PC-3 (cell line): ENCODE results near the gene MICALL2. TPM values are rescaled to one million over a fixed set of nuclear protein-coding genes. Genes with fewer than 3 reads are reported as not detected.

Experiments used
- ATAC-seq: fragments of 200-7000 bp; cut with Tn5 transposase; 2 replicates; pipeline ENCODE4 v1.9.1; 2020; ENCODE audit warnings: mild to moderate bottlenecking, moderate library complexity
- BruUV-seq: library from RNA; stranded (reverse); fragments of 400-500 nt; replicated peaks from 2 replicates; lab custom pipeline; 2021; lab: Mats Ljungman, UMichigan
- CTCF ChIA-PET: fragments of 300-600 bp; sonication (Branson Sonifier 250); formaldehyde crosslinking; loops from one replicate; lab custom pipeline; 2022; ENCODE audit warnings: antibody characterized with exemption; lab: Charles Lee
- POLR2A ChIA-PET: fragments of 300-600 bp; sonication (Branson Sonifier 250); formaldehyde crosslinking; loops from one replicate; lab custom pipeline; 2022; ENCODE audit warnings: antibody characterized with exemption; ENCODE audit not compliant: unreplicated experiment; lab: Charles Lee
- DNase-seq: peaks from one replicate; pipeline ENCODE4 v3.0.0-alpha.2; 2015
- H2AFZ ChIP-seq: fragments of 300-600 bp; sonication (generic); 2 replicates; pipeline ENCODE4 v1.6.0; 2016; ENCODE audit warnings: antibody characterized with exemption, low read length
- H3F3A ChIP-seq: fragments of 300-600 bp; sonication (generic); one replicate; pipeline ENCODE4 v1.6.0; 2017; ENCODE audit warnings: antibody characterized with exemption, low read length, control low read depth, mild to moderate bottlenecking; ENCODE audit not compliant: unreplicated experiment
- H3K27ac ChIP-seq: fragments of 300-600 bp; sonication (generic); 2 replicates; pipeline ENCODE4 v1.5.1; 2016; ENCODE audit warnings: mild to moderate bottlenecking, low read length
- H3K27me3 ChIP-seq: fragments of 300-600 bp; sonication (generic); 2 replicates; pipeline ENCODE4 v1.6.1; 2016; ENCODE audit warnings: low read length, mixed read lengths
- H3K36me3 ChIP-seq: fragments of 300-600 bp; sonication (generic); 2 replicates; pipeline ENCODE4 v1.6.1; 2016; ENCODE audit warnings: low read depth, mixed run types, low read length, mixed read lengths
- H3K4me1 ChIP-seq: fragments of 300-600 bp; sonication (generic); 2 replicates; pipeline ENCODE4 v1.5.1; 2016; ENCODE audit warnings: low read length; ENCODE audit not compliant: insufficient read depth
- H3K4me2 ChIP-seq: fragments of 300-600 bp; sonication (generic); 2 replicates; pipeline ENCODE4 v1.6.0; 2016; ENCODE audit warnings: low read length
- H3K4me3 ChIP-seq: fragments of 300-600 bp; sonication (generic); 2 replicates; pipeline ENCODE4 v1.5.1; 2016; ENCODE audit warnings: mild to moderate bottlenecking, low read length, mixed read lengths
- H3K79me2 ChIP-seq: fragments of 300-600 bp; sonication (generic); 2 replicates; pipeline ENCODE4 v1.6.1; 2017; ENCODE audit warnings: low read length, mixed read lengths
- H3K9ac ChIP-seq: fragments of 300-600 bp; sonication (generic); 2 replicates; pipeline ENCODE4 v1.6.0; 2016; ENCODE audit warnings: mild to moderate bottlenecking, low read length
- H3K9me2 ChIP-seq: fragments of 300-600 bp; sonication (generic); replicated peaks from 2 replicates; pipeline ENCODE4 v1.6.1; 2016; ENCODE audit warnings: mixed run types, low read length, mixed read lengths
- H3K9me3 ChIP-seq: fragments of 300-600 bp; sonication (generic); 2 replicates; pipeline ENCODE4 v1.6.1; 2016; ENCODE audit warnings: low read length, mixed read lengths
- H4K20me1 ChIP-seq: fragments of 300-600 bp; sonication (generic); 2 replicates; pipeline ENCODE4 v1.6.1; 2016; ENCODE audit warnings: low read length, mixed read lengths
- EZH2 ChIP-seq: fragments of 300-600 bp; sonication (generic); IDR thresholded peaks from one replicate; pipeline ENCODE4 v1.6.1; 2017; ENCODE audit warnings: antibody characterized with exemption, mild to moderate bottlenecking, low read length; ENCODE audit not compliant: unreplicated experiment
- EZH2phosphoT487 ChIP-seq: fragments of 300-600 bp; sonication (generic); IDR thresholded peaks from 2 replicates; pipeline ENCODE4 v1.6.1; 2018; ENCODE audit warnings: mild to moderate bottlenecking, antibody characterized with exemption, low read length, borderline replicate concordance
- intact Hi-C: fragments of 100-400 bp; cut with micrococcal nuclease; formaldehyde crosslinking; loops from 2 replicates; pipeline ENCODE4 v1.9.0; 2023
- total RNA-seq: library from RNA; depleted of rRNA; stranded (reverse); fragments of >200 nt; gene quantifications from 2 replicates; pipeline ENCODE4 v1.2.3, GENCODE V29; 2014
- TF ChIP-seq, protein P1 (sequence below): fragments of 300-600 bp; sonication (generic); conservative IDR thresholded peaks from 2 replicates; pipeline ENCODE4 v1.5.1; 2017; ENCODE audit warnings: antibody characterized with exemption, low read depth, mild to moderate bottlenecking, low read length

The MICALL2 gene
- total RNA-seq, 1 experiment from 2014 or later: 52.8 TPM

DNA sequence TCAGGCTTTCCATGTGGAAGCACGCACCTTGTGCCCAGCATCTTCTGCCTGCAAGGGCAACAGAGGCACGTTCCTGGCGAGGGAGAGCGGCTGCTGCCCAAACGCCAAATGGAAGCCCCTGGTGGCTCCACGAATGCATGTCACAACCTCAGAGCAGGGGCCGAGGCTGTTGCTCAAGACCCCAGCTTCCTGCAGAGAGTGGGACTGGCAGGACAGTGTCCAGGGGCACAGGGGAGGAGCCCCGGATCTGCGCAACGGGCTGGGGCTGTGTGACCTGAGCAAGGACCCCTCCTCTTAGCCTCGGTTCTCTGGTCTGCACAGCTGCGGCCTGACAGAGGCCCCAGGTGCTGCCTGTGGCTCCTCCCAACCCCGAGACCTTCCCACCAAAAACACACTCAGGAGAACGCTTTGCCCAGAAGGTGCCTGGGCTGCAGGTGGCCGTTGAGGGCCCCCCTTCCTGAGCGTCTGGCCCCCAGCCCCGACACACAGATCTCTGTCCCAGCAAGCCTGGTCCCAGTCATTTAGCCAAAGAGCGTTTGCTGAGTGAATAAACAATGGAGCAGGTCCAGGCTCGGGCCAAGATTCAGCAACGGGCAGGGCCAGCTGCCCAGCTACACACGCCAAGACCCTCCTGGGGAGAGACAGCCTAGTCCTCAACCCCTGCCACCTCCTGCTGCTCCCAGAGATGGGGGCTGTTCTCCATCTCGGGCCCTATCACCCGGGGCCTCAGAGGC lies 1.2 kb downstream of the MICALL2 start:
- TSS peak; percentile 52 for BruUV-seq
- Histone ChIP-seq H3K27ac (peak overlapping the region; percentile 83), H4K20me1 (peaks cover 39% of the 10 kb centered on the region), H3K27me3 (no peaks in the 10 kb centered on the region), H3K79me2 (peaks cover 58% of the 10 kb centered on the region), H2AFZ (no peak overlapping the region), H3K4me1 (peaks cover 38% of the 10 kb centered on the region), H3K9ac (peak overlapping the region; percentile 90), H3K4me3 (peak overlapping the region; percentile 99), H3K36me3 (no peaks in the 10 kb centered on the region), H3F3A (no peaks in the 10 kb centered on the region), H3K9me2 (no peaks in the 10 kb centered on the region), H3K4me2 (peak overlapping the region; percentile 99), H3K9me3 (no peaks in the 10 kb centered on the region)
- ATAC-seq (no peak), DNase-seq (peak; percentile 18)
- intact Hi-C loops: no loop called here
- ChIA-PET CTCF (no interaction called here), POLR2A (no interaction called here)
- TF ChIP-seq EZH2: no peak

DNA sequence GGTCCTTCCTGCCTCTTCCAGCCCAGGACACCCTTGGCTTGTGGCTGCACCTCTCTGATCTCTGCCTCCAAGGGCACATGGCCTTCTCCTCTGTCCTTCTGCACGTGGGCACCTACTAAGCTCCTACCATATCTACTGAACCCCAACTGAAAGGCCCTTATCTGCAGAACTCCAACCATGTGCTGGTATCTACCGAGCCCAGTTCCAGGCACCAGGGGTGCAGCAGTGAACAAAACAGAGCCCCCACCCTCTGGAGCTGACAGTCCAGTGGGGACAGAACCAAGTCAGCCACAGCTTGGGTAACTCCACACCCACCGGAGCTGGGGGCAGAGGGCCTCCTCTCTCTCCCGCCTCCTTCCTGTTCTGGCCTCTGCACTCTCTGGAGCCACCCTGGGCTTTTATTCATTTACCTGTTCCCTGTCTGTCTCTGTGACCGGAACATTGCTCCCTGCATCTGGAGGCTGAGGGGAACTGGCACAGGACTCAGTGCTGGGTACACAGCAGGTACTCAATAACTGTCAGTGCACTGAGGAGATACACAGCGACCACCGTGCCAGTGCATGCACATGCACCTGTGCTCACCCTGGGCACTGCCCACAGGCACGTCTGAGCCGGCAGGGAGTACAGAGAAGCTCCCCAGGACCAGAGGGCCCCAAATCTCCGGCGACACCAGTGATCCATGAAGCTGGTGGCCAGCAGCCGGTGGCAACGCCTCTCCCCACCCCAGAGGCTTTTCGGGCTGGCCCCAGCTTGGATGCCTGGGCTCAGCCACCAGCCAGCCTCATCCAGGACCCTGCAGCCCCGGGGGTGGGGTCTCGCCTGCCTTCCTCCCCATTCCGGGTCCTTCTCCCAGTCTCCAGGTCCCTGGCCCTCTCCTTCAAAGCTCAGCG lies 2.0 kb downstream of the MICALL2 start:
- intact Hi-C loops: no loop called here
- CTCF ChIA-PET: interaction anchor here (0.6 kb wide), 1 partner anchor 44 kb away, joined by 4 read pairs; no protein-coding TSS in a partner anchor
- peaks cover 31% of the 10 kb centered on the region for H3K4me1 ChIP-seq

DNA sequence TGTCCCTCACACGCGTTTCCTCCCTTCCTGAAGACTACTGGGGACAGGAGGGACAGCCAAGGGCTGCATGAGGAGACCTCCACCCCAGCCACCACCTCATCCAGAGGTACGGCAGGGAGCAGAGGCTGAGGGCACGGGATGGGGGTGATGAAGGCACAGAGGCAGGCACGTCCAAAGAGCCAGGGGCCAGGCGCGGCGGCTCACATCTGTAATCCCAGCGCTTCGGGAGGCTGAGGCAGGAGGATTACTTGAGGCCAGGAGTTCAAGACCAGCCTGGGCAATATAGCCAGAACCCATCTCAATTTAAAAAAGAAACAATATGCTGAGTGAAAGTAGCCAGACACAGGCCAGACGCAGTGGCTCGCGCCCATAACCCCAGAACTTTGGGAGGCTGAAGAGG lies 3.3 kb downstream of the MICALL2 start:
- H3K27ac ChIP-seq: peak overlapping the region; percentile 58
- no peaks in the 10 kb centered on the region for H3K36me3 ChIP-seq
- H3F3A ChIP-seq: no peaks in the 10 kb centered on the region
- no peaks in the 10 kb centered on the region for H3K9me3 ChIP-seq
- no peaks in the 10 kb centered on the region for H3K27me3 ChIP-seq
- peaks cover 43% of the 10 kb centered on the region for H4K20me1 ChIP-seq
- ATAC-seq (no peak), DNase-seq (no peak)
- peak overlapping the region; percentile 68 for H3K4me2 ChIP-seq
- no peak overlapping the region for H2AFZ ChIP-seq
- peaks cover 31% of the 10 kb centered on the region for H3K4me1 ChIP-seq
- POLR2A ChIA-PET: no interaction called here
- CTCF ChIA-PET: no interaction called here
- H3K9me2 ChIP-seq: no peaks in the 10 kb centered on the region
- TF ChIP-seq EZH2 (no peak), EZH2phosphoT487 (no peak)
- TF ChIP-seq, protein P1, sequence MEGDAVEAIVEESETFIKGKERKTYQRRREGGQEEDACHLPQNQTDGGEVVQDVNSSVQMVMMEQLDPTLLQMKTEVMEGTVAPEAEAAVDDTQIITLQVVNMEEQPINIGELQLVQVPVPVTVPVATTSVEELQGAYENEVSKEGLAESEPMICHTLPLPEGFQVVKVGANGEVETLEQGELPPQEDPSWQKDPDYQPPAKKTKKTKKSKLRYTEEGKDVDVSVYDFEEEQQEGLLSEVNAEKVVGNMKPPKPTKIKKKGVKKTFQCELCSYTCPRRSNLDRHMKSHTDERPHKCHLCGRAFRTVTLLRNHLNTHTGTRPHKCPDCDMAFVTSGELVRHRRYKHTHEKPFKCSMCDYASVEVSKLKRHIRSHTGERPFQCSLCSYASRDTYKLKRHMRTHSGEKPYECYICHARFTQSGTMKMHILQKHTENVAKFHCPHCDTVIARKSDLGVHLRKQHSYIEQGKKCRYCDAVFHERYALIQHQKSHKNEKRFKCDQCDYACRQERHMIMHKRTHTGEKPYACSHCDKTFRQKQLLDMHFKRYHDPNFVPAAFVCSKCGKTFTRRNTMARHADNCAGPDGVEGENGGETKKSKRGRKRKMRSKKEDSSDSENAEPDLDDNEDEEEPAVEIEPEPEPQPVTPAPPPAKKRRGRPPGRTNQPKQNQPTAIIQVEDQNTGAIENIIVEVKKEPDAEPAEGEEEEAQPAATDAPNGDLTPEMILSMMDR: no peak
- H3K4me3 ChIP-seq: peak overlapping the region; percentile 44
- peaks cover 77% of the 10 kb centered on the region for H3K79me2 ChIP-seq
- intact Hi-C loops: no loop called here
- BruUV-seq: no TSS peak
- peak overlapping the region; percentile 12 for H3K9ac ChIP-seq

More for the DNA sequence above, 2.0 kb downstream of the MICALL2 start:
- Histone ChIP-seq H3K27me3 (no peaks in the 10 kb centered on the region), H3K27ac (no peak overlapping the region), H3K79me2 (peaks cover 66% of the 10 kb centered on the region), H4K20me1 (peaks cover 43% of the 10 kb centered on the region), H3K9me2 (no peaks in the 10 kb centered on the region), H3K9ac (peak overlapping the region; percentile 90), H3K36me3 (no peaks in the 10 kb centered on the region), H3K4me2 (peak overlapping the region; percentile 99), H3K4me3 (peak overlapping the region; percentile 99), H3F3A (no peaks in the 10 kb centered on the region), H2AFZ (no peak overlapping the region), H3K9me3 (no peaks in the 10 kb centered on the region)
- TF ChIP-seq EZH2phosphoT487: no peak
- TF ChIP-seq EZH2: no peak
- TF ChIP-seq, protein P1: no peak
- POLR2A ChIA-PET: no interaction called here
- no TSS peak for BruUV-seq
- DNase-seq (no peak), ATAC-seq (no peak)
